IMR-90 (cell line): Measurements from ENCODE around the gene TBC1D17. TPM values are rescaled to one million over a fixed set of nuclear protein-coding genes. Genes with fewer than 3 reads are reported as not detected.

ENCODE experiments used
- ATAC-seq: fragments of 200-7000 bp; cut with Tn5 transposase; 2 replicates; pipeline ENCODE4 v1.9.1; 2020; ENCODE audit warnings: low read depth, mild to moderate bottlenecking, moderate library complexity
- BruUV-seq: library from RNA; stranded (reverse); fragments of 400-500 nt; replicated peaks from 2 replicates; lab custom pipeline; 2021; lab: Mats Ljungman, UMichigan
- CTCF ChIA-PET: fragments of 300-600 bp; formaldehyde crosslinking; extraction: SDS; loops from one replicate; lab custom pipeline; 2021; ENCODE audit warnings: antibody characterized with exemption; lab: Yijun Ruan, JAX
- POLR2A ChIA-PET: fragments of 300-600 bp; sonication (Branson Sonifier 250); formaldehyde crosslinking; loops from one replicate; lab custom pipeline; 2022; ENCODE audit warnings: antibody characterized with exemption; ENCODE audit not compliant: unreplicated experiment; lab: Charles Lee
- DNase-seq: peaks from one replicate; pipeline ENCODE4 v3.0.0; 2013
- H2AFZ ChIP-seq: replicated peaks from 2 replicates; pipeline ENCODE3; 2013; ENCODE audit warnings: low read length, mild to moderate bottlenecking; ENCODE audit not compliant: poor library complexity
- H2AK5ac ChIP-seq: 2 replicates; pipeline ENCODE4 v1.6.1; 2013; ENCODE audit warnings: low read depth, low read length, inconsistent platforms
- H2AK9ac ChIP-seq: replicated peaks from 2 replicates; pipeline ENCODE3; 2013; ENCODE audit warnings: mild to moderate bottlenecking, low read depth, low read length, moderate library complexity; ENCODE audit not compliant: poor library complexity
- H2BK120ac ChIP-seq: 2 replicates; pipeline ENCODE4 v1.6.1; 2013; ENCODE audit warnings: low read depth, low read length, inconsistent platforms
- H2BK15ac ChIP-seq: 3 replicates; pipeline ENCODE4 v1.6.1; 2013; ENCODE audit warnings: low read depth, low read length, inconsistent platforms
- H2BK20ac ChIP-seq: 2 replicates; pipeline ENCODE4 v1.6.1; 2013; ENCODE audit warnings: low read depth, mild to moderate bottlenecking, inconsistent platforms, low read length, moderate library complexity
- H2BK5ac ChIP-seq: 2 replicates; pipeline ENCODE4 v1.6.1; 2013; ENCODE audit warnings: mild to moderate bottlenecking, low read depth, low read length, inconsistent platforms; ENCODE audit not compliant: poor library complexity, severe bottlenecking
- H3K14ac ChIP-seq: replicated peaks from 2 replicates; pipeline ENCODE4 v1.6.1; 2013; ENCODE audit warnings: low read depth, low read length, inconsistent platforms
- H3K18ac ChIP-seq: 2 replicates; pipeline ENCODE4 v1.6.1; 2013; ENCODE audit warnings: low read depth, low read length, control low read depth
- H3K23ac ChIP-seq: 2 replicates; pipeline ENCODE4 v1.6.1; 2013; ENCODE audit warnings: low read depth, low read length, inconsistent platforms
- H3K27ac ChIP-seq: 2 replicates; pipeline ENCODE4 v1.5.1; 2013; ENCODE audit warnings: mild to moderate bottlenecking, control low read depth, low read length; ENCODE audit not compliant: insufficient read depth
- H3K27me3 ChIP-seq: 2 replicates; pipeline ENCODE4 v1.6.1; 2013; ENCODE audit warnings: low read length; ENCODE audit not compliant: control insufficient read depth, insufficient read depth
- H3K36me3 ChIP-seq: 2 replicates; pipeline ENCODE4 v1.6.1; 2013; ENCODE audit warnings: low read length, mixed read lengths; ENCODE audit not compliant: control insufficient read depth, insufficient read depth
- H3K4ac ChIP-seq: 2 replicates; pipeline ENCODE4 v1.6.1; 2013; ENCODE audit warnings: low read depth, low read length, inconsistent platforms
- H3K4me1 ChIP-seq: 2 replicates; pipeline ENCODE4 v1.6.1; 2013; ENCODE audit warnings: low read length, mixed read lengths; ENCODE audit not compliant: control insufficient read depth, insufficient read depth
- H3K4me2 ChIP-seq: 2 replicates; pipeline ENCODE4 v1.6.1; 2013; ENCODE audit warnings: low read depth, mild to moderate bottlenecking, control low read depth, low read length, moderate library complexity
- H3K4me3 ChIP-seq: 2 replicates; pipeline ENCODE4 v1.5.1; 2013; ENCODE audit warnings: low read depth, mild to moderate bottlenecking, control low read depth, low read length, moderate library complexity; ENCODE audit not compliant: insufficient read depth
- H3K56ac ChIP-seq: 2 replicates; pipeline ENCODE4 v1.6.1; 2013; ENCODE audit warnings: low read length, inconsistent platforms; ENCODE audit not compliant: insufficient read depth; ENCODE audit errors: extremely low read depth
- H3K79me1 ChIP-seq, 2 experiments: 2 replicates each; pipeline ENCODE4 v1.6.1; 2013; ENCODE audit warnings: low read length in 2 of 2, inconsistent platforms in 1 of 2, low read depth in 1 of 2
- H3K9ac ChIP-seq: 2 replicates; pipeline ENCODE4 v1.6.1; 2013; ENCODE audit warnings: low read depth, low read length, control low read depth
- H3K9me1 ChIP-seq: 2 replicates; pipeline ENCODE4 v1.6.1; 2013; ENCODE audit warnings: low read length, inconsistent platforms; ENCODE audit not compliant: insufficient read depth
- H3K9me3 ChIP-seq: 2 replicates; pipeline ENCODE4 v1.6.1; 2013; ENCODE audit warnings: low read length; ENCODE audit not compliant: control insufficient read depth, insufficient read depth
- H4K20me1 ChIP-seq: 2 replicates; pipeline ENCODE4 v1.6.1; 2013; ENCODE audit warnings: low read length, inconsistent platforms; ENCODE audit not compliant: insufficient read depth
- H4K5ac ChIP-seq: 2 replicates; pipeline ENCODE4 v1.6.1; 2013; ENCODE audit warnings: mild to moderate bottlenecking, low read depth, low read length, control low read depth
- H4K8ac ChIP-seq, 2 experiments: 2 replicates each; pipeline ENCODE4 v1.6.1; 2013; ENCODE audit warnings: low read depth in 2 of 2, low read length in 2 of 2, control low read depth in 1 of 2, inconsistent platforms in 1 of 2
- H4K91ac ChIP-seq: 2 replicates; pipeline ENCODE4 v1.6.1; 2013; ENCODE audit warnings: low read depth, low read length, inconsistent platforms; ENCODE audit not compliant: insufficient read depth
- CHD1 ChIP-seq: IDR thresholded peaks from 2 replicates; pipeline ENCODE4 v1.6.1; 2012; ENCODE audit warnings: low read depth, low read length, improper control_type of control experiment
- FOS ChIP-seq: fragments of 150-350 bp; IDR thresholded peaks from 2 replicates; pipeline ENCODE4 v1.6.1; 2016; ENCODE audit warnings: low read depth, low read length
- RCOR1 ChIP-seq: IDR thresholded peaks from 2 replicates; pipeline ENCODE4 v1.6.1; 2012; ENCODE audit warnings: mild to moderate bottlenecking, low read length, improper control_type of control experiment; ENCODE audit not compliant: insufficient replicate concordance
- WGBS, 2 experiments: methylation state at CpG; one replicate each; pipeline versions ENCODE4 v1.1.5 to v1.1.7; 2013; ENCODE audit warnings: missing lambda C conversion rate in 2 of 2; ENCODE audit not compliant: insufficient read length in 1 of 2; ENCODE audit errors: extremely low coverage in 2 of 2; 5-methylcytosine and 5-hydroxymethylcytosine counted together
- dilution Hi-C: fragments of 300-500 bp; cut with HindIII; formaldehyde crosslinking; loops from one replicate; pipeline ENCODE4 v1.14.3; 2018; ENCODE audit warnings: low sequenced_read_pairs; ENCODE audit not compliant: unreplicated experiment
- in situ Hi-C: fragments of 300-500 bp; cut with MboI; formaldehyde crosslinking; loops from 3 replicates; pipeline ENCODE4 v1.14.3; 2019; ENCODE audit warnings: low sequenced_read_pairs, inconsistent platforms, mixed read lengths
- intact Hi-C: fragments of 100-400 bp; cut with micrococcal nuclease; formaldehyde crosslinking; loops from 2 replicates; pipeline ENCODE4 v1.10.0; 2022
- polyA plus RNA-seq, 3 experiments: library from polyadenylated mRNA; depleted of rRNA; stranded (reverse); fragments of >200 nt; gene quantifications; 2 replicates each; pipeline ENCODE4 v1.2.3, GENCODE V29; 2012; ENCODE audit warnings: low replicate concordance in 1 of 3
- total RNA-seq: library from RNA; depleted of rRNA; stranded (reverse); fragments of >200 nt; gene quantifications from 2 replicates; pipeline ENCODE4 v1.2.3, GENCODE V29; 2012
- TF ChIP-seq, protein P1 (sequence below): fragments of 150-350 bp; IDR thresholded peaks from 2 replicates; pipeline ENCODE4 v1.6.1; 2017; ENCODE audit warnings: mild to moderate bottlenecking, antibody characterized with exemption, low read length, low read depth
- TF ChIP-seq, protein P2 (sequence below): fragments of 150-350 bp; IDR thresholded peaks from 2 replicates; pipeline ENCODE4 v1.6.1; 2016; ENCODE audit warnings: low read depth, mild to moderate bottlenecking, low read length, moderate library complexity, borderline replicate concordance

Gene TBC1D17
- total and polyA plus RNA-seq, 2 of the 4 experiments (the other 2 are of a cell fraction), result 1.1 to 27.8 TPM

DNA sequence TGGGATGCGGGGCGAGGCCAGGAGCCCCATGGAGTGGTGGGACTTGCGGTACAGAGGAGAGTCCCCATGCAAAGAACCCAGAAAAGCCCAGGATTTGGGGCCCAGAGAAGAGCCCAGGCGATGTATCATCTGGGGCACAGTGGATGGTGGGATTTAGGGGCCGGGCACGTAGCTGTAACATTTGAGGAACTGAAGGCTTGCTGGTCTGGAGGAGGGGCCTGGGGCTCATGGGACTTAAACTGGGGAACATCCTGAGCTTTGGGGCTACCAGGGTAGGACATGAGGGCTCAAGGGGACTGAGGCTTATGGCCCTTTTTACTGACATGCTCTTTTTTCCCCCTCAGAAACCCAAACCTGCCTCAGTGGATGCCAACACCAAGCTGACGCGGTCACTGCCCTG lies 45.9 kb upstream of the TBC1D17 start:
- TF ChIP-seq RCOR1, result no peak
- TF ChIP-seq, protein P1, sequence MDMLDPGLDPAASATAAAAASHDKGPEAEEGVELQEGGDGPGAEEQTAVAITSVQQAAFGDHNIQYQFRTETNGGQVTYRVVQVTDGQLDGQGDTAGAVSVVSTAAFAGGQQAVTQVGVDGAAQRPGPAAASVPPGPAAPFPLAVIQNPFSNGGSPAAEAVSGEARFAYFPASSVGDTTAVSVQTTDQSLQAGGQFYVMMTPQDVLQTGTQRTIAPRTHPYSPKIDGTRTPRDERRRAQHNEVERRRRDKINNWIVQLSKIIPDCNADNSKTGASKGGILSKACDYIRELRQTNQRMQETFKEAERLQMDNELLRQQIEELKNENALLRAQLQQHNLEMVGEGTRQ, result no peak
- no peak for TF ChIP-seq FOS
- TF ChIP-seq, protein P2, sequence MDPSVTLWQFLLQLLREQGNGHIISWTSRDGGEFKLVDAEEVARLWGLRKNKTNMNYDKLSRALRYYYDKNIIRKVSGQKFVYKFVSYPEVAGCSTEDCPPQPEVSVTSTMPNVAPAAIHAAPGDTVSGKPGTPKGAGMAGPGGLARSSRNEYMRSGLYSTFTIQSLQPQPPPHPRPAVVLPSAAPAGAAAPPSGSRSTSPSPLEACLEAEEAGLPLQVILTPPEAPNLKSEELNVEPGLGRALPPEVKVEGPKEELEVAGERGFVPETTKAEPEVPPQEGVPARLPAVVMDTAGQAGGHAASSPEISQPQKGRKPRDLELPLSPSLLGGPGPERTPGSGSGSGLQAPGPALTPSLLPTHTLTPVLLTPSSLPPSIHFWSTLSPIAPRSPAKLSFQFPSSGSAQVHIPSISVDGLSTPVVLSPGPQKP, result no peak
- TF ChIP-seq CHD1, result no peak
- CTCF ChIA-PET, result no interaction called here
- H3K18ac ChIP-seq, result no peak overlapping the region
- peaks cover 0 to 22% of the 10 kb centered on the region in 2 experiments; a peak in 2 of 4 replicates for H3K79me1 ChIP-seq
- H3K27ac ChIP-seq, result no peak overlapping the region
- no peak overlapping the region for H3K4me2 ChIP-seq
- no peak overlapping the region for H3K9ac ChIP-seq
- no peak overlapping the region for H2AK9ac ChIP-seq
- no peak overlapping the region for H2AK5ac ChIP-seq
- no peak overlapping the region for H4K91ac ChIP-seq
- DNase-seq (no peak), ATAC-seq (no peak)
- 91% methylated on average over 3 of the region's 8 CpGs; no CpG with 5 or more reads in 1 of the 2 experiments for WGBS, 2 experiments
- H4K20me1 ChIP-seq, result peaks cover 18% of the 10 kb centered on the region
- no peaks in the 10 kb centered on the region for H3K27me3 ChIP-seq
- H3K4me1 ChIP-seq, result no peaks in the 10 kb centered on the region
- no peak overlapping the region for H2AFZ ChIP-seq
- no peak overlapping the region for H4K5ac ChIP-seq
- no peak overlapping the region for H4K8ac ChIP-seq
- dilution Hi-C loops, result no loop called here
- H2BK20ac ChIP-seq, result no peak overlapping the region
- peaks cover 3% of the 10 kb centered on the region; the same call in 1 of the 2 replicates for H3K9me1 ChIP-seq
- no peak overlapping the region for H2BK120ac ChIP-seq
- in situ Hi-C loops, result no loop called here
- intact Hi-C loops, result no loop called here
- peaks cover 73% of the 10 kb centered on the region for H3K36me3 ChIP-seq
- no peak overlapping the region for H3K56ac ChIP-seq
- H3K9me3 ChIP-seq, result no peaks in the 10 kb centered on the region
- no peak overlapping the region for H3K4ac ChIP-seq
- no peak overlapping the region for H3K4me3 ChIP-seq
- no peak overlapping the region for H2BK5ac ChIP-seq
- no TSS peak for BruUV-seq
- H2BK15ac ChIP-seq, result no peak overlapping the region
- POLR2A ChIA-PET, result no interaction called here
- H3K14ac ChIP-seq, result no peak overlapping the region
- no peak overlapping the region for H3K23ac ChIP-seq
